ENCODE data around the gene SEPHS1.

- no peak for TF ChIP-seq CTCF (IDR thresholded peaks at IDR 0.05; ENCODE audit: extremely low read depth in 1 of 2, insufficient read depth in 1 of 2, low read depth in 1 of 2, low read length in 2 of 2)
- TF ChIP-seq POLR2A (IDR thresholded peaks at IDR 0.05; ENCODE audit: low read depth, low read length) = no peak
- TF ChIP-seq POLR2AphosphoS5 (IDR thresholded peaks at IDR 0.05; ENCODE audit: insufficient read depth, low read depth, low read length) = no peak
- TF ChIP-seq FOS (IDR thresholded peaks at IDR 0.05; ENCODE audit: borderline replicate concordance, insufficient read depth, low read length) = no peak
- TF ChIP-seq, protein P1, sequence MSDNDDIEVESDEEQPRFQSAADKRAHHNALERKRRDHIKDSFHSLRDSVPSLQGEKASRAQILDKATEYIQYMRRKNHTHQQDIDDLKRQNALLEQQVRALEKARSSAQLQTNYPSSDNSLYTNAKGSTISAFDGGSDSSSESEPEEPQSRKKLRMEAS (IDR thresholded peaks at IDR 0.05; ENCODE audit: insufficient read depth, insufficient read length) = no peak
- TF ChIP-seq EZH2 (IDR thresholded peaks at IDR 0.05; ENCODE audit: borderline replicate concordance, low read depth, low read length, severe bottlenecking) = no peak
- TF ChIP-seq MYC (IDR thresholded peaks at IDR 0.05; ENCODE audit: low read depth, low read length) = no peak
- TF ChIP-seq GATA2 (IDR thresholded peaks at IDR 0.05; ENCODE audit: insufficient read depth, insufficient read length, low read depth, low read length) = no peak
- no peak for TF ChIP-seq JUN (IDR thresholded peaks at IDR 0.05; ENCODE audit: borderline replicate concordance, insufficient read depth, insufficient read length, low read depth)
These were observed 42.0 kb downstream of the SEPHS1 start for GRCh38 chr10:13306103-13306502.

Data from endothelial cell of umbilical vein (primary cell).